WTC11 (cell line): ENCODE results near the gene CLEC7A. TPM values are rescaled to one million over a fixed set of nuclear protein-coding genes. Genes with fewer than 3 reads are reported as not detected.

ENCODE experiments used
- ATAC-seq: fragments of 200-7000 bp; cut with Tn5 transposase; 2 replicates; pipeline ENCODE4 v1.10.0; 2021; ENCODE audit warnings: mild to moderate bottlenecking, moderate library complexity
- CTCF ChIA-PET: fragments of 300-600 bp; sonication (Branson Sonifier 250); formaldehyde crosslinking; loops from one replicate; lab custom pipeline; 2021; ENCODE audit warnings: antibody characterized with exemption; lab: Charles Lee
- POLR2A ChIA-PET: fragments of 350-600 bp; sonication (Branson Sonifier 250); formaldehyde crosslinking; loops from one replicate; lab custom pipeline; 2021; ENCODE audit warnings: antibody characterized with exemption; lab: Charles Lee
- DNase-seq: peaks from one replicate; pipeline ENCODE4 v3.0.0; 2021; ENCODE audit warnings: low spot score
- H3K27ac Mint-ChIP-seq: 2 replicates; pipeline ENCODE4 v1.8.0; 2021; ENCODE audit warnings: mixed read lengths
- H3K27me3 Mint-ChIP-seq: 2 replicates; pipeline ENCODE4 v1.8.0; 2021; ENCODE audit warnings: low read depth, mild to moderate bottlenecking, moderate library complexity, mixed read lengths
- H3K36me3 Mint-ChIP-seq: 2 replicates; pipeline ENCODE4 v1.8.0; 2021; ENCODE audit warnings: mixed read lengths
- H3K4me1 Mint-ChIP-seq: 2 replicates; pipeline ENCODE4 v1.8.0; 2022; ENCODE audit warnings: mixed read lengths
- H3K4me3 Mint-ChIP-seq: 2 replicates; pipeline ENCODE4 v1.8.0; 2021; ENCODE audit warnings: mild to moderate bottlenecking, moderate library complexity, mixed read lengths
- H3K9me3 Mint-ChIP-seq: 2 replicates; pipeline ENCODE4 v1.8.0; 2021; ENCODE audit warnings: mixed read lengths
- ATF1 ChIP-seq: sonication (generic); formaldehyde crosslinking; IDR thresholded peaks from 2 replicates; pipeline ENCODE4 v1.8.1; 2023; ENCODE audit warnings: mild to moderate bottlenecking, moderate library complexity, missing genetic modification reagents
- ATF2 ChIP-seq: sonication (generic); formaldehyde crosslinking; IDR thresholded peaks from 2 replicates; pipeline ENCODE4 v1.8.1; 2022; ENCODE audit warnings: low read depth, missing genetic modification reagents, borderline replicate concordance
- CREM ChIP-seq: sonication (generic); formaldehyde crosslinking; IDR thresholded peaks from 2 replicates; pipeline ENCODE4 v1.8.1; 2022; ENCODE audit warnings: mild to moderate bottlenecking, missing genetic modification reagents, moderate library complexity
- E2F5 ChIP-seq: sonication (generic); formaldehyde crosslinking; IDR thresholded peaks from 2 replicates; pipeline ENCODE4 v1.8.1; 2022; ENCODE audit warnings: mild to moderate bottlenecking, moderate library complexity, missing genetic modification reagents
- GABPB1 ChIP-seq: sonication (generic); formaldehyde crosslinking; IDR thresholded peaks from 2 replicates; pipeline ENCODE4 v1.8.1; 2023; ENCODE audit warnings: mild to moderate bottlenecking, missing genetic modification reagents
- GRHL2 ChIP-seq: fragments of 250-450 bp; sonication (Bioruptor Pico); IDR thresholded peaks from 2 replicates; pipeline ENCODE4 v1.8.0; 2022; ENCODE audit warnings: mild to moderate bottlenecking, moderate library complexity; ENCODE audit not compliant: insufficient replicate concordance, severe bottlenecking
- HMGA2 ChIP-seq: fragments of 250-450 bp; sonication (Bioruptor Pico); IDR thresholded peaks from 2 replicates; pipeline ENCODE4 v1.4.0; 2021; ENCODE audit warnings: mild to moderate bottlenecking, moderate library complexity
- JAZF1 ChIP-seq: fragments of 250-450 bp; sonication (Bioruptor Pico); IDR thresholded peaks from 2 replicates; pipeline ENCODE4 v1.9.0; 2021; ENCODE audit warnings: moderate library complexity, mild to moderate bottlenecking, inconsistent platforms
- MXD4 ChIP-seq: fragments of 250-450 bp; sonication (Bioruptor Pico); IDR thresholded peaks from 2 replicates; pipeline ENCODE4 v1.8.0; 2021; ENCODE audit warnings: mild to moderate bottlenecking, moderate library complexity, borderline replicate concordance
- NFATC4 ChIP-seq: fragments of 250-450 bp; sonication (Bioruptor Pico); IDR thresholded peaks from 2 replicates; pipeline ENCODE4 v1.9.0; 2021; ENCODE audit warnings: mild to moderate bottlenecking
- NFE2L1 ChIP-seq: sonication (generic); formaldehyde crosslinking; IDR thresholded peaks from 2 replicates; pipeline ENCODE4 v1.8.1; 2023; ENCODE audit warnings: missing genetic modification reagents
- NFYB ChIP-seq: sonication (generic); formaldehyde crosslinking; conservative IDR thresholded peaks from 2 replicates; pipeline ENCODE4 v1.8.0; 2022; ENCODE audit warnings: low read depth, missing genetic modification reagents
- NR1H2 ChIP-seq: sonication (generic); formaldehyde crosslinking; IDR thresholded peaks from 2 replicates; pipeline ENCODE4 v1.9.0; 2021; ENCODE audit warnings: mild to moderate bottlenecking, moderate library complexity, missing genetic modification reagents
- OVOL2 ChIP-seq: fragments of 250-450 bp; sonication (Bioruptor Pico); IDR thresholded peaks from 2 replicates; pipeline ENCODE4 v1.9.0; 2021; ENCODE audit warnings: mild to moderate bottlenecking, borderline replicate concordance
- RORB ChIP-seq: fragments of 250-450 bp; sonication (Bioruptor Pico); IDR thresholded peaks from 2 replicates; pipeline ENCODE4 v1.9.0; 2021; ENCODE audit warnings: mild to moderate bottlenecking
- SMAD3 ChIP-seq: sonication (generic); formaldehyde crosslinking; IDR thresholded peaks from 2 replicates; pipeline ENCODE4 v1.8.0; 2022; ENCODE audit warnings: missing genetic modification reagents, mild to moderate bottlenecking, borderline replicate concordance
- SOX15 ChIP-seq: fragments of 250-450 bp; sonication (Bioruptor Pico); IDR thresholded peaks from 2 replicates; pipeline ENCODE4 v1.9.0; 2021; ENCODE audit warnings: mild to moderate bottlenecking
- TEAD1 ChIP-seq: sonication (generic); formaldehyde crosslinking; IDR thresholded peaks from 2 replicates; pipeline ENCODE4 v1.8.0; 2022; ENCODE audit warnings: mild to moderate bottlenecking, missing genetic modification reagents
- TP53 ChIP-seq: sonication (generic); formaldehyde crosslinking; IDR thresholded peaks from 2 replicates; pipeline ENCODE4 v1.8.1; 2023; ENCODE audit warnings: mild to moderate bottlenecking, missing genetic modification reagents
- ZNF138 ChIP-seq: sonication (generic); formaldehyde crosslinking; conservative IDR thresholded peaks from 2 replicates; pipeline ENCODE4 v1.8.1; 2022; ENCODE audit warnings: mild to moderate bottlenecking, moderate library complexity, missing genetic modification reagents
- ZNF219 ChIP-seq: sonication (generic); formaldehyde crosslinking; IDR thresholded peaks from 2 replicates; pipeline ENCODE4 v1.8.0; 2023; ENCODE audit warnings: missing genetic modification reagents, mild to moderate bottlenecking, borderline replicate concordance
- ZNF396 ChIP-seq: fragments of 250-450 bp; sonication (Bioruptor Pico); IDR thresholded peaks from 2 replicates; pipeline ENCODE4 v1.8.0; 2021; ENCODE audit warnings: mild to moderate bottlenecking, moderate library complexity, borderline replicate concordance
- ZNF423 ChIP-seq: fragments of 250-450 bp; sonication (Bioruptor Pico); IDR thresholded peaks from 2 replicates; pipeline ENCODE4 v2.1.2; 2022; ENCODE audit warnings: mild to moderate bottlenecking, moderate library complexity
- ZNF671 ChIP-seq: fragments of 250-450 bp; sonication (Bioruptor Pico); IDR thresholded peaks from 2 replicates; pipeline ENCODE4 v1.8.0; 2021; ENCODE audit warnings: mild to moderate bottlenecking
- total RNA-seq: library from RNA; stranded (reverse); gene quantifications from 3 replicates; pipeline ENCODE4 v1.2.3, GENCODE V29; 2021
- TF ChIP-seq, protein P1 (sequence below): fragments of 250-450 bp; sonication (Bioruptor Pico); conservative IDR thresholded peaks from 2 replicates; pipeline ENCODE4 v1.9.0; 2021; ENCODE audit warnings: mild to moderate bottlenecking
- TF ChIP-seq, protein P2 (sequence below): sonication (generic); formaldehyde crosslinking; conservative IDR thresholded peaks from 2 replicates; pipeline ENCODE4 v1.8.1; 2023; ENCODE audit warnings: mild to moderate bottlenecking, low read depth, missing genetic modification reagents, moderate library complexity
- TF ChIP-seq, protein P3 (sequence below): sonication (generic); formaldehyde crosslinking; IDR thresholded peaks from 2 replicates; pipeline ENCODE4 v1.8.0; 2022; ENCODE audit warnings: mild to moderate bottlenecking, missing genetic modification reagents

CLEC7A gene
- total RNA-seq, 1 experiment from 2014 or later: 0.48 TPM

DNA sequence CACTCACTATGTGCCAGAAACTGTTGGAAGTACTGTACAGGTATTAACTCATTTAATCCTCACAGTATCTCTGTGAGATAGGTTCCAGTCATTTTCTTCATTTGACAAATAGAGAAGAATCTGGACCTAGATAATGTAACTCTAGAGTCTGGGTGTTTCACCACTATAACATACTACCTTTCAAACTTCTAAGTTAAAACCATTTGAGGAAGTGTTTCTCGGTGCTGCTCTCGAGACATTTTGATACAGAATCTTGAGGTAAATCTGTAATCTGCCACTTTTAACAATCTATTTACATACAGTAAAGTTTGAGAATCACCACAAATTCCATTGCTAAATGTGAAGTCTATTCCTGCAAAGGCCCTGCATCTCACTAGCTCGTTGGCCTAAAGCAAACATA is 33.1 kb upstream of the CLEC7A start:
- Mint-ChIP-seq H3K36me3 (no peaks in the 10 kb centered on the region), H3K4me1 (no peaks in the 10 kb centered on the region), H3K27ac (no peak overlapping the region), H3K9me3 (no peaks in the 10 kb centered on the region), H3K27me3 (no peaks in the 10 kb centered on the region; the same call in 1 of the 2 replicates), H3K4me3 (no peak overlapping the region)
- DNase-seq (no peak), ATAC-seq (no peak)
- POLR2A ChIA-PET: no interaction called here
- CTCF ChIA-PET: interaction anchor here (1.9 kb wide), 1 partner anchor 10 kb away, joined by 10 read pairs; no protein-coding TSS in a partner anchor
- no peak for TF ChIP-seq ATF1 (CRISPR knock-in tag)
- TF ChIP-seq NFYB (CRISPR knock-in tag): no peak
- TF ChIP-seq ZNF423 (CRISPR knock-in tag): no peak
- no peak for TF ChIP-seq GABPB1 (CRISPR knock-in tag)
- TF ChIP-seq SMAD3 (CRISPR knock-in tag): no peak
- no peak for TF ChIP-seq ZNF396 (CRISPR knock-in tag)
- TF ChIP-seq HMGA2 (CRISPR knock-in tag): no peak
- no peak for TF ChIP-seq TP53 (CRISPR knock-in tag)
- no peak for TF ChIP-seq ATF2
- TF ChIP-seq JAZF1 (CRISPR knock-in tag): no peak
- TF ChIP-seq ZNF219 (CRISPR knock-in tag): no peak
- no peak for TF ChIP-seq NFATC4 (CRISPR knock-in tag)
- TF ChIP-seq RORB (CRISPR knock-in tag): no peak
- TF ChIP-seq ZNF138 (CRISPR knock-in tag): no peak
- no peak for TF ChIP-seq SOX15 (CRISPR knock-in tag)
- no peak for TF ChIP-seq MXD4
- TF ChIP-seq NFE2L1 (CRISPR knock-in tag): no peak
- no peak for TF ChIP-seq OVOL2 (CRISPR knock-in tag)

DNA sequence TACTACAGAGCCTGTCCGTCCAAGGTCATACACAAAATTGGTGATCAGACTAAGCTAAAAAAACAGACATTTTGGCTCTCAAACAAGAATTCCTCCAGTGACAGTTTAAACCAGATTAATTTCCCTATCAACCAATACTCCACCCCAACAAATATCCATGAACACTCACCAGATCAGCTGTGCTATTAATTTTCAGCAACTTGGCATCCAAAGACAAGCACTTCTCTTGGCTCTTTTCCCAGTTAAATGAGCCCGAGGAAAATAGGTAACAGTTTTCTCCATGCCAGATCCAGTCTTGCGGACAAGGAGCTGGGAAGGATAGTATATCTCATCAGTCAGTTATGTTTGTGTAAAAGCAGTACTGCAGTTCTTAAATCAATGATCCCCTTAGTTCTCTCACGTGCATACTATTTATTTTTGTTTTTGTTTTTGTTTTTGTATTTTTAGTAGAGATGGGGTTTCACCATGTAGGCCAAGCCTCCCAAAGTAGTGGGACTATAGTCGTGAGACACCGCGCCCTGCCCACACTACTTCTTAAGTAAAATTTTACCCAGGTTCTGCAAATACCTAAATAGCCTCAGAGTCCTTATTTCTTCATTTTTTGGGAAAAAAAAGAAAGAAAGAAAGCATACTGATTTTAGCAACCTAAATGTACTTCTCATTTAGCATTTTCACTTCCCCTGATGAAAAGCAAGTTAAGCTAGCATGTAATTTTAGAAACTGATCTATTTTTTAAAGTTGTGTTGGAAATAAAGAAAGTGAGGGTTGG is 30.8 kb upstream of the CLEC7A start:
- ChIA-PET POLR2A (no interaction called here), CTCF (no interaction called here)
- no peak for TF ChIP-seq NR1H2 (CRISPR knock-in tag)
- TF ChIP-seq CREM (CRISPR knock-in tag): no peak
- no peak for TF ChIP-seq TEAD1
- no peak for DNase-seq
- Mint-ChIP-seq H3K27ac (no peak overlapping the region), H3K36me3 (no peaks in the 10 kb centered on the region), H3K27me3 (no peaks in the 10 kb centered on the region), H3K9me3 (no peaks in the 10 kb centered on the region), H3K4me3 (no peak overlapping the region), H3K4me1 (no peaks in the 10 kb centered on the region)
- no peak for ATAC-seq

- Mint-ChIP-seq H3K4me3 (no peak overlapping the region), H3K9me3 (no peaks in the 10 kb centered on the region), H3K27me3 (no peaks in the 10 kb centered on the region; the same call in 1 of the 2 replicates), H3K27ac (no peak overlapping the region), H3K36me3 (no peaks in the 10 kb centered on the region), H3K4me1 (peaks cover under 1% of the 10 kb centered on the region)
- POLR2A ChIA-PET: no interaction called here
- ATAC-seq: no peak
- CTCF ChIA-PET: interaction anchor here (0.6 kb wide), 1 partner anchor 286 kb away, joined by 3 read pairs; no protein-coding TSS in a partner anchor
- DNase-seq: no peak
- TF ChIP-seq GRHL2 (no peak), NFYB (CRISPR knock-in tag) (no peak), OVOL2 (CRISPR knock-in tag) (no peak), E2F5 (CRISPR knock-in tag) (no peak), ZNF671 (no peak), ZNF219 (CRISPR knock-in tag) (no peak), MXD4 (no peak)
- TF ChIP-seq, protein P1, sequence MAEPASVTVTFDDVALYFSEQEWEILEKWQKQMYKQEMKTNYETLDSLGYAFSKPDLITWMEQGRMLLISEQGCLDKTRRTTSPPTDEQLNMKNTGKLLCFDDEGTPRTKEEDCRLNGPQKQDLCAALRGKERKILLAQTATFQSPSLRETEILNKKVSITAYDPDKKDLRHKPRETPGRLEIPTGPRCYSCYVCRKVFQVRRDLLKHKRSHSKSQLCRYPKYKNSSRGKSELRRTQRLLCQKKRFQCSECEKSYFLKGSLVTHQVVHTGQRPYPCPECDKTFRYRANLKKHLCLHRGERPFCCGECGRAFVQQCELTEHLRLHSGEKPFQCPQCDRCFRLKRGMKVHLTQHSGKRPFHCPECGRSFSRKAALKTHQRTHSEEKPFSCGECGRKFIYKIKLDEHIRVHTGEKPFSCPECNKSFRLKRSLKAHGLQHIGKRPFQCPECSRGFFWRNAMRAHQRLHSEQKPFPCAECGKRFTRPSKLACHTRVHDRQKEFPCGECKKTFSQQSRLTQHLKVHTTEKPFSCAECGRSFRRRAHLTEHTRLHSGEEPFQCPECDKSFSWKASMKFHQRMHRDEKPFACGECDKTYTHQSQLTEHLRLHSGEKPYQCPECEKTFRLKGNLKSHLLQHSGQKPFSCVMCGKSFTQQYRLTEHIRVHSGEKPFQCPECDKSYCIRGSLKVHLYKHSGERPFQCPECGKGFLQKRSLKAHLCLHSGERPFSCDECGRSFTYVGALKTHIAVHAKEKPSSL (CRISPR knock-in tag): no peak
- TF ChIP-seq, protein P2, sequence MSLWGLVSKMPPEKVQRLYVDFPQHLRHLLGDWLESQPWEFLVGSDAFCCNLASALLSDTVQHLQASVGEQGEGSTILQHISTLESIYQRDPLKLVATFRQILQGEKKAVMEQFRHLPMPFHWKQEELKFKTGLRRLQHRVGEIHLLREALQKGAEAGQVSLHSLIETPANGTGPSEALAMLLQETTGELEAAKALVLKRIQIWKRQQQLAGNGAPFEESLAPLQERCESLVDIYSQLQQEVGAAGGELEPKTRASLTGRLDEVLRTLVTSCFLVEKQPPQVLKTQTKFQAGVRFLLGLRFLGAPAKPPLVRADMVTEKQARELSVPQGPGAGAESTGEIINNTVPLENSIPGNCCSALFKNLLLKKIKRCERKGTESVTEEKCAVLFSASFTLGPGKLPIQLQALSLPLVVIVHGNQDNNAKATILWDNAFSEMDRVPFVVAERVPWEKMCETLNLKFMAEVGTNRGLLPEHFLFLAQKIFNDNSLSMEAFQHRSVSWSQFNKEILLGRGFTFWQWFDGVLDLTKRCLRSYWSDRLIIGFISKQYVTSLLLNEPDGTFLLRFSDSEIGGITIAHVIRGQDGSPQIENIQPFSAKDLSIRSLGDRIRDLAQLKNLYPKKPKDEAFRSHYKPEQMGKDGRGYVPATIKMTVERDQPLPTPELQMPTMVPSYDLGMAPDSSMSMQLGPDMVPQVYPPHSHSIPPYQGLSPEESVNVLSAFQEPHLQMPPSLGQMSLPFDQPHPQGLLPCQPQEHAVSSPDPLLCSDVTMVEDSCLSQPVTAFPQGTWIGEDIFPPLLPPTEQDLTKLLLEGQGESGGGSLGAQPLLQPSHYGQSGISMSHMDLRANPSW: no peak
- TF ChIP-seq, protein P3, sequence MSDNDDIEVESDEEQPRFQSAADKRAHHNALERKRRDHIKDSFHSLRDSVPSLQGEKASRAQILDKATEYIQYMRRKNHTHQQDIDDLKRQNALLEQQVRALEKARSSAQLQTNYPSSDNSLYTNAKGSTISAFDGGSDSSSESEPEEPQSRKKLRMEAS (CRISPR knock-in tag): no peak
Measured at GRCh38 chr12:10159280-10159679, 29.3 kb upstream of the CLEC7A start.
